Panc1 (cell line): ENCODE data around the gene PSMD1.

Source experiments
- POLR2AphosphoS5 ChIP-seq: IDR thresholded peaks from 2 replicates; pipeline ENCODE4 v1.6.1; 2012; ENCODE audit warnings: mild to moderate bottlenecking, low read depth, low read length, moderate library complexity
- SIN3A ChIP-seq: IDR thresholded peaks from 2 replicates; pipeline ENCODE4 v1.6.1; 2012; ENCODE audit warnings: low read depth, mild to moderate bottlenecking, low read length, moderate library complexity, borderline replicate concordance; ENCODE audit not compliant: insufficient read depth
- TF ChIP-seq, protein P1 (sequence below): fragments of 450-650 bp; IDR thresholded peaks from 2 replicates; pipeline ENCODE4 v1.5.1; 2017; ENCODE audit warnings: mild to moderate bottlenecking
- TF ChIP-seq, protein P2 (sequence below), 2 experiments: IDR thresholded peaks; 2 replicates each; pipeline ENCODE4 v1.6.1; 2011 to 2012; ENCODE audit warnings: low read depth in 2 of 2, control low read depth in 1 of 2, low read length in 1 of 2, mild to moderate bottlenecking in 1 of 2, moderate library complexity in 1 of 2; ENCODE audit not compliant: insufficient read depth in 1 of 2

DNA sequence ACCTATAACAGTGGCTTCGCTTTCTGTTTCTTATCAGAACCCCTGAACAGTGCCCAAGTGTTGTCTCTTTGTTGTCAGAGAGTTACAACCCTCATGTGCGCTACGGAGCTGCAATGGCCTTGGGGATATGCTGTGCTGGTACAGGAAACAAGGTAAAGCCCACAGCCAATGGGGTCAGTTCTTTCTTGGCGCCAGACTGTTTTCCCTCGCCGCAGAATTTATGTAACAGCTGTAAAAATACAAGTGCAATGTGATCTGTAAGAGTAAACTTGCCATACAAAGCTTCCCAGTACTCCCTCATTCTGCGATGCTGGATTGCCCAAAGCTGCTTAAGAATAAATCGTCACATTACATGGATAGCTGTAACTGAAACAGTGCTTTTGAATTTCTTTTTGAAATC is 82.0 kb downstream of the PSMD1 start:
- TF ChIP-seq, protein P1, sequence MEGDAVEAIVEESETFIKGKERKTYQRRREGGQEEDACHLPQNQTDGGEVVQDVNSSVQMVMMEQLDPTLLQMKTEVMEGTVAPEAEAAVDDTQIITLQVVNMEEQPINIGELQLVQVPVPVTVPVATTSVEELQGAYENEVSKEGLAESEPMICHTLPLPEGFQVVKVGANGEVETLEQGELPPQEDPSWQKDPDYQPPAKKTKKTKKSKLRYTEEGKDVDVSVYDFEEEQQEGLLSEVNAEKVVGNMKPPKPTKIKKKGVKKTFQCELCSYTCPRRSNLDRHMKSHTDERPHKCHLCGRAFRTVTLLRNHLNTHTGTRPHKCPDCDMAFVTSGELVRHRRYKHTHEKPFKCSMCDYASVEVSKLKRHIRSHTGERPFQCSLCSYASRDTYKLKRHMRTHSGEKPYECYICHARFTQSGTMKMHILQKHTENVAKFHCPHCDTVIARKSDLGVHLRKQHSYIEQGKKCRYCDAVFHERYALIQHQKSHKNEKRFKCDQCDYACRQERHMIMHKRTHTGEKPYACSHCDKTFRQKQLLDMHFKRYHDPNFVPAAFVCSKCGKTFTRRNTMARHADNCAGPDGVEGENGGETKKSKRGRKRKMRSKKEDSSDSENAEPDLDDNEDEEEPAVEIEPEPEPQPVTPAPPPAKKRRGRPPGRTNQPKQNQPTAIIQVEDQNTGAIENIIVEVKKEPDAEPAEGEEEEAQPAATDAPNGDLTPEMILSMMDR: no peak
- TF ChIP-seq POLR2AphosphoS5 (no peak), SIN3A (no peak)
- TF ChIP-seq, protein P2, sequence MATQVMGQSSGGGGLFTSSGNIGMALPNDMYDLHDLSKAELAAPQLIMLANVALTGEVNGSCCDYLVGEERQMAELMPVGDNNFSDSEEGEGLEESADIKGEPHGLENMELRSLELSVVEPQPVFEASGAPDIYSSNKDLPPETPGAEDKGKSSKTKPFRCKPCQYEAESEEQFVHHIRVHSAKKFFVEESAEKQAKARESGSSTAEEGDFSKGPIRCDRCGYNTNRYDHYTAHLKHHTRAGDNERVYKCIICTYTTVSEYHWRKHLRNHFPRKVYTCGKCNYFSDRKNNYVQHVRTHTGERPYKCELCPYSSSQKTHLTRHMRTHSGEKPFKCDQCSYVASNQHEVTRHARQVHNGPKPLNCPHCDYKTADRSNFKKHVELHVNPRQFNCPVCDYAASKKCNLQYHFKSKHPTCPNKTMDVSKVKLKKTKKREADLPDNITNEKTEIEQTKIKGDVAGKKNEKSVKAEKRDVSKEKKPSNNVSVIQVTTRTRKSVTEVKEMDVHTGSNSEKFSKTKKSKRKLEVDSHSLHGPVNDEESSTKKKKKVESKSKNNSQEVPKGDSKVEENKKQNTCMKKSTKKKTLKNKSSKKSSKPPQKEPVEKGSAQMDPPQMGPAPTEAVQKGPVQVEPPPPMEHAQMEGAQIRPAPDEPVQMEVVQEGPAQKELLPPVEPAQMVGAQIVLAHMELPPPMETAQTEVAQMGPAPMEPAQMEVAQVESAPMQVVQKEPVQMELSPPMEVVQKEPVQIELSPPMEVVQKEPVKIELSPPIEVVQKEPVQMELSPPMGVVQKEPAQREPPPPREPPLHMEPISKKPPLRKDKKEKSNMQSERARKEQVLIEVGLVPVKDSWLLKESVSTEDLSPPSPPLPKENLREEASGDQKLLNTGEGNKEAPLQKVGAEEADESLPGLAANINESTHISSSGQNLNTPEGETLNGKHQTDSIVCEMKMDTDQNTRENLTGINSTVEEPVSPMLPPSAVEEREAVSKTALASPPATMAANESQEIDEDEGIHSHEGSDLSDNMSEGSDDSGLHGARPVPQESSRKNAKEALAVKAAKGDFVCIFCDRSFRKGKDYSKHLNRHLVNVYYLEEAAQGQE (IDR thresholded peaks at IDR 0.05; ENCODE audit: insufficient read depth in 1 of 2, low read depth in 2 of 2, low read length in 1 of 2): no peak
